GM15510 (cell line): ENCODE data around the gene RPL12.

Experiments
- POLR2A ChIP-seq: IDR thresholded peaks from 3 replicates; pipeline ENCODE4 v1.6.1; 2011; ENCODE audit warnings: borderline replicate concordance; ENCODE audit not compliant: insufficient read length; ENCODE audit errors: extremely low read depth

RPL12 gene

GRCh38 chr9:127449332-127449966 is 1.8 kb downstream of the RPL12 start:
- no peak for TF ChIP-seq POLR2A

GRCh38 chr9:127448112-127448805 is 2.9 kb downstream of the RPL12 start:
- TF ChIP-seq POLR2A = no peak

- TF ChIP-seq POLR2A = peak; percentile 7
These were observed 3.6 kb downstream of the RPL12 start for GRCh38 chr9:127447416-127448111.

- TF ChIP-seq POLR2A = no peak
These were observed 4.3 kb downstream of the RPL12 start for GRCh38 chr9:127446713-127447415.

GRCh38 chr9:127445851-127446712 is 5.1 kb downstream of the RPL12 start:
- TF ChIP-seq POLR2A = peak; percentile 41

- no peak for TF ChIP-seq POLR2A
These were observed 6.0 kb downstream of the RPL12 start for GRCh38 chr9:127444921-127445850.

GRCh38 chr9:127444283-127444920 is 6.8 kb downstream of the RPL12 start:
- TF ChIP-seq POLR2A = no peak

- no peak for TF ChIP-seq POLR2A
These were observed 12.8 kb downstream of the RPL12 start for GRCh38 chr9:127438394-127438793.

- no peak for TF ChIP-seq POLR2A
These were observed 13.5 kb downstream of the RPL12 start for GRCh38 chr9:127437497-127438264.

- no peak for TF ChIP-seq POLR2A
These were observed 20.8 kb downstream of the RPL12 start for GRCh38 chr9:127430415-127430814.

- no peak for TF ChIP-seq POLR2A
These were observed 22.9 kb downstream of the RPL12 start for GRCh38 chr9:127428348-127428747.

GRCh38 chr9:127426756-127427155 is 24.4 kb downstream of the RPL12 start:
- no peak for TF ChIP-seq POLR2A
